ENCODE results near the gene COX6A2.

COX6A2 gene

DNA sequence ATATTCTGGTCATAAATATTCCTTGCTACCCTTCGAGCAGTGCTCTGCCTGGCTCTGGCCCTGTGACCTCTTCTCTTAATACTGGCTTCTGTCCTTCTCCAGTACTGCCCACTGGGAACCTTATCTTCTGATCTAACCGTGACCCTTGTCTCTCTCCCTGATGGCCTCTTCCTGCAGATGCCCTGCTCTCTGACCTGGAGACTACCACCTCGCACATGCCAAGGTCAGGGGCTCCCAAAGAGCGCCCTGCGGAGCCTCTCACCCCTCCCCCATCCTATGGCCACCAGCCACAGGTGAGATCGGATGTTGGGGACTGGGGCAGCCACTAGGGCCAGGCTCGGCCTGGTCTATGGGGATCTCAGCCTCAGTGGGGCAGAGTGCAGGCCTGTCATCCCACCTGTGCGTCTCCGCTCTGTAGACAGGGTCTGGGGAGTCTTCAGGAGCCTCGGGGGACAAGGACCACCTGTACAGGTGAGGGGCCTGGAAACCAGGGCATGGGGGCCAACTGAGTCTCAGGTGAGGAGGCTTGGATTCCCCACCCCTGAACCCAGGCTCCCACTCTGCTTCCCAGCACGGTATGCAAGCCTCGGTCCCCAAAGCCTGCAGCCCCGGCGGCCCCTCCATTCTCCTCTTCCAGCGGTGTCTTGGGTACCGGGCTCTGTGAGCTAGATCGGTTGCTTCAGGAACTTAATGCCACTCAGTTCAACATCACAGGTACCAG is 45.3 kb upstream of the COX6A2 start:
- Histone ChIP-seq H3K4me2 (ENCODE audit: low read depth, low read length) (no peak overlapping the region), H3K27me3 (replicated peaks; ENCODE audit: insufficient read depth, low read length) (peaks cover 30% of the 10 kb centered on the region), H3K79me2 (ENCODE audit: low read length) (no peaks in the 10 kb centered on the region), H3K4me1 (ENCODE audit: low read length) (no peaks in the 10 kb centered on the region), H3F3A (ENCODE audit: insufficient read depth, low read length) (no peaks in the 10 kb centered on the region), H3K9ac (ENCODE audit: low read length) (no peak overlapping the region), H3K4me3 (ENCODE audit: low read length) (no peak overlapping the region), H3K36me3 (replicated peaks; ENCODE audit: insufficient read depth, low read length) (no peaks in the 10 kb centered on the region), H3K9me3 (replicated peaks; ENCODE audit: insufficient read depth, low read length) (no peaks in the 10 kb centered on the region), H3K9me2 (replicated peaks; ENCODE audit: insufficient read depth, low read length) (no peaks in the 10 kb centered on the region), H4K20me1 (ENCODE audit: insufficient read depth, low read length) (no peaks in the 10 kb centered on the region), H3K27ac (ENCODE audit: low read length) (no peak overlapping the region), H2AFZ (ENCODE audit: low read length) (no peak overlapping the region)
- no peak for DNase-seq
- no peak for TF ChIP-seq EZH2 (optimal IDR thresholded peaks at IDR 0.05; ENCODE audit: low read depth, low read length)
- no peak for TF ChIP-seq EZH2phosphoT487 (IDR thresholded peaks at IDR 0.05; ENCODE audit: low read length)
- TF ChIP-seq, protein P1, sequence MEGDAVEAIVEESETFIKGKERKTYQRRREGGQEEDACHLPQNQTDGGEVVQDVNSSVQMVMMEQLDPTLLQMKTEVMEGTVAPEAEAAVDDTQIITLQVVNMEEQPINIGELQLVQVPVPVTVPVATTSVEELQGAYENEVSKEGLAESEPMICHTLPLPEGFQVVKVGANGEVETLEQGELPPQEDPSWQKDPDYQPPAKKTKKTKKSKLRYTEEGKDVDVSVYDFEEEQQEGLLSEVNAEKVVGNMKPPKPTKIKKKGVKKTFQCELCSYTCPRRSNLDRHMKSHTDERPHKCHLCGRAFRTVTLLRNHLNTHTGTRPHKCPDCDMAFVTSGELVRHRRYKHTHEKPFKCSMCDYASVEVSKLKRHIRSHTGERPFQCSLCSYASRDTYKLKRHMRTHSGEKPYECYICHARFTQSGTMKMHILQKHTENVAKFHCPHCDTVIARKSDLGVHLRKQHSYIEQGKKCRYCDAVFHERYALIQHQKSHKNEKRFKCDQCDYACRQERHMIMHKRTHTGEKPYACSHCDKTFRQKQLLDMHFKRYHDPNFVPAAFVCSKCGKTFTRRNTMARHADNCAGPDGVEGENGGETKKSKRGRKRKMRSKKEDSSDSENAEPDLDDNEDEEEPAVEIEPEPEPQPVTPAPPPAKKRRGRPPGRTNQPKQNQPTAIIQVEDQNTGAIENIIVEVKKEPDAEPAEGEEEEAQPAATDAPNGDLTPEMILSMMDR (IDR thresholded peaks at IDR 0.05; ENCODE audit: low read length): no peak

DNA sequence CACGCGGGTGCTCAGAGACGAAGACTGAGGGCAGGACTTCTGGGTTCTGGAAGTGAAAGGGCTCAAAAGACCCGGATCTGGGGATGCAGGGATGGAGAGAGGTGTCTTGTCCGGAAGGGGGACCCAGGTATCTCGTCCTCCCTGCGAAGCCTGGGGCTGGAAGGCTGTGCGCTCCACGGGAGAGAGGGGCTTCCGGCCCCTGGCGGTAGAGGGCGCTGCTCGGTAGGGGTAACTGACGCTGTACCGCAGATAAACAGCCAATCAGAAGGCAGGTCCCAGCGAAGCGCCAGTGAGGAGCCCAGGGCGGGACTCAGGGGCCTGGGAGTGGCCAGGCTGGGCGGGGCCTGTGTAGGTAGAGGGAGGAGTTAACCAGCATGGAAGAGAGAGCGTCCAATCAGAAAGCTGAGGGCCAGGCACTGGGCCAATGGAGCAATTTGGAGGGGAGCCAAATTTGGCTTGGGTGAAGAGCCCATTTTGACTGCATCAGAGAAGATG is 44.6 kb upstream of the COX6A2 start:
- no peaks in the 10 kb centered on the region for H3K4me1 ChIP-seq (ENCODE audit: low read length)
- no peaks in the 10 kb centered on the region for H3K36me3 ChIP-seq (replicated peaks; ENCODE audit: insufficient read depth, low read length)
- H3K79me2 ChIP-seq (ENCODE audit: low read length): no peaks in the 10 kb centered on the region
- no peak overlapping the region for H3K27ac ChIP-seq (ENCODE audit: low read length)
- H3K9me2 ChIP-seq (replicated peaks; ENCODE audit: insufficient read depth, low read length): no peaks in the 10 kb centered on the region
- H3K4me3 ChIP-seq (ENCODE audit: low read length): no peak overlapping the region
- no peak for TF ChIP-seq EZH2 (optimal IDR thresholded peaks at IDR 0.05; ENCODE audit: low read depth, low read length)
- TF ChIP-seq, protein P1 (IDR thresholded peaks at IDR 0.05; ENCODE audit: low read length): no peak
- TF ChIP-seq EZH2phosphoT487 (IDR thresholded peaks at IDR 0.05; ENCODE audit: low read length): no peak
- H3K4me2 ChIP-seq (ENCODE audit: low read depth, low read length): no peak overlapping the region
- no peak for DNase-seq
- no peak overlapping the region for H2AFZ ChIP-seq (ENCODE audit: low read length)
- H4K20me1 ChIP-seq (ENCODE audit: insufficient read depth, low read length): no peaks in the 10 kb centered on the region
- H3K9me3 ChIP-seq (replicated peaks; ENCODE audit: insufficient read depth, low read length): no peaks in the 10 kb centered on the region
- no peak overlapping the region for H3K9ac ChIP-seq (ENCODE audit: low read length)
- peaks cover 27% of the 10 kb centered on the region for H3K27me3 ChIP-seq (replicated peaks; ENCODE audit: insufficient read depth, low read length)
- H3F3A ChIP-seq (ENCODE audit: insufficient read depth, low read length): no peaks in the 10 kb centered on the region

DNA sequence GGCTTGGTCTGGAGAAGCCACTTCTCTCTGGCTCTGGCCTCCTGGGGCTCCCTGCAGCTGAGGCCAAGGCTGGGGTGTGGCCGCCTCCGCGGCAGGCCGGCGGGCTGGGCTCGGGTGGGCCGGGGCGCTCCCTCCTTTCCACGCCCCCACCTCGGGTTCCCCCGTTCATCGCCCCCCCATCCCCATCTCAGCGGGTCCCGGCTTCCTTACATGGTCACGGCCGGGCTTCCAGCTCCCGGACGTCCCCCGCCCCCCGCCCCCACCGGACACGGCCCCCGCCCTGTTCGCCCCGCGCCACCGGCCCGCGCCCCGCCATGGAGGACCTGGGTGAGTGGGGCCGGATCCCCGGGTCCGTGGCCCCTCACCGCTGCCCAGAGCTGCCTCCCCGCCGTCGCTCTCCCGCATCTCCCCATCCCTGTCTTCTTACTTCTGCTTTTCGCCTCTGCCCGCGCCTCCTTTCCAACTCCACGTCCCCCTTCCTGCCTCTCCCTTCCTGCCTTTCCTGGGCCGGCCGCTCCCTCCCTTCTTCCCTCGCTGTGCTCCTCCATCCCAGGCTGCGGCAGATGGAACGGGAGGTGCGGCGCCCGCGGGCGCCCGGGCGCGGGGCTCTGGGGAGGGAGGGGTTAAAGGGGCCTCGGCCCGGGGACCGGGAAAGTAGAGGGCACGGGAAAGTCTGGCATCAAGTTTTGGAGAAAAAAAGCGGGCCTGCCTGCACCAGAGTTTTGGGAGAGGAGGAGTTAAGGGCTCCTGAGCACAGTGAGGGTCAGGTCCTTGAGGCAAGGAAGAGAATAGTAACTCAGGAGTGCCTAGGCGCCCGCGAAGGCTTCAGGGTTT is 43.9 kb upstream of the COX6A2 start, which contains the start of gene TGFB1I1:
Gene TGFB1I1, plus strand, starts transcription at position 278 of the 834 bp plus-strand sequence. Its CDS starts 37 bp downstream, at position 315.
- Histone ChIP-seq H3F3A (ENCODE audit: insufficient read depth, low read length) (no peaks in the 10 kb centered on the region), H3K79me2 (ENCODE audit: low read length) (no peaks in the 10 kb centered on the region), H3K4me1 (ENCODE audit: low read length) (no peaks in the 10 kb centered on the region), H3K27ac (ENCODE audit: low read length) (no peak within 1 kb of the TSS), H3K9ac (ENCODE audit: low read length) (no peak within 1 kb of the TSS), H3K36me3 (replicated peaks; ENCODE audit: insufficient read depth, low read length) (no peaks in the 10 kb centered on the region), H3K4me2 (ENCODE audit: low read depth, low read length) (no peak within 1 kb of the TSS), H3K4me3 (ENCODE audit: low read length) (no peak within 1 kb of the TSS), H3K9me2 (replicated peaks; ENCODE audit: insufficient read depth, low read length) (no peaks in the 10 kb centered on the region), H3K9me3 (replicated peaks; ENCODE audit: insufficient read depth, low read length) (no peaks in the 10 kb centered on the region), H4K20me1 (ENCODE audit: insufficient read depth, low read length) (no peaks in the 10 kb centered on the region), H3K27me3 (replicated peaks; ENCODE audit: insufficient read depth, low read length) (peaks cover 25% of the 10 kb centered on the region), H2AFZ (ENCODE audit: low read length) (no peak within 1 kb of the TSS)
- TF ChIP-seq, protein P1 (IDR thresholded peaks at IDR 0.05; ENCODE audit: low read length): no peak
- TF ChIP-seq EZH2phosphoT487 (IDR thresholded peaks at IDR 0.05; ENCODE audit: low read length) (no peak), EZH2 (optimal IDR thresholded peaks at IDR 0.05; ENCODE audit: low read depth, low read length) (no peak)
- no peak for DNase-seq
